ENCODE data around the gene NR2F6.

NR2F6 gene

DNA sequence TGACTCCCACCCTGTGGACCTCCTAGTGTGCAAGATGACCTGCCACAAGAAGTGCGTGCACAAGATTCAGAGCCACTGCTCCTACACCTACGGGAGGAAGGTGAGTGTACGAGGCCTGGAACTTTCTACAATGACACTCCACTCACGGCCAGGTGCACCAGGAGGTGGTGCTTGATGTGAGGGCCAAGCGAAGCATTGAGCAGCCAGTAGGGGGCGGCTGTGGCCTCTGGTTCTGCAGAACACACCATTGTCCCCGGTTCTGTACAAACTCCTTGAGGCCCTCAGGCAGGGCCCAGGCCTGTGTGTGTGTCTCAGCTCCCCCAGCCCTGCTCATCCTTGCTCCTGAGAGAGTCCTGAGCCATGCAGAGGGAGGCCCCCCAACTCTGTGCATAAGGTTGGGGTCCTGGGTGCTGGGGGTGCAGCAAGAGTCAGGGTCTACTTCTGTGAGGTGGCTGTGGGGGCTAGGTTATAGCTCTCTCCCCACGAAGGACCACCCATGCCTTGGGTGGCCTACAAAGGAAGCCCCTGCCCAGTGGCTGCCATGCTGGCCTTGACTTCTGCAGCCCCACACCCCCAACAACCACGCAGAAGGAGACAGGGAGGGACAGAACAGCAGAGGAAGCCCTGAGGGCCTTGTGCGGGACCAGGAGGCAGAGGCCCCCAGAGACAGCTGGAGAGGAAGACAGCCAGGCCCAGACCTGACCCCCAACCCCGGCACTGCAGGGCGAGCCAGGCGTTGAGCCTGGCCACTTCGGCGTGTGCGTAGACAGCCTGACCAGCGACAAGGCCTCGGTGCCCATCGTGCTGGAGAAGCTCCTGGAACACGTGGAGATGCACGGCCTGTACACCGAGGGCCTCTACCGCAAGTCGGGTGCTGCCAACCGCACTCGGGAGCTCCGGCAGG lies 40.2 kb downstream of the NR2F6 start:
- ATAC-seq: peak; percentile 79
- TF ChIP-seq POU6F1 (CRISPR knock-in tag; IDR thresholded peaks at IDR 0.05; ENCODE audit: borderline replicate concordance, low read depth) (no peak), CSRNP3 (CRISPR knock-in tag; IDR thresholded peaks at IDR 0.05) (no peak), ZFP30 (CRISPR knock-in tag; IDR thresholded peaks at IDR 0.05) (no peak), ZFP3 (CRISPR knock-in tag; IDR thresholded peaks at IDR 0.05) (no peak), ISL1 (CRISPR knock-in tag; IDR thresholded peaks at IDR 0.05) (no peak), ESRRG (CRISPR knock-in tag; IDR thresholded peaks at IDR 0.05) (no peak), TCF4 (CRISPR knock-in tag; IDR thresholded peaks at IDR 0.05; ENCODE audit: borderline replicate concordance) (no peak), ZNF70 (CRISPR knock-in tag; IDR thresholded peaks at IDR 0.05) (no peak), OSR1 (CRISPR knock-in tag; IDR thresholded peaks at IDR 0.05) (no peak), PATZ1 (CRISPR knock-in tag; IDR thresholded peaks at IDR 0.05; ENCODE audit: borderline replicate concordance) (no peak), ARNTL (CRISPR knock-in tag; IDR thresholded peaks at IDR 0.05; ENCODE audit: borderline replicate concordance, low read depth) (no peak), ZNF8 (CRISPR knock-in tag; IDR thresholded peaks at IDR 0.05) (no peak), ZC3H10 (CRISPR knock-in tag; IDR thresholded peaks at IDR 0.05) (no peak)
- TF ChIP-seq, protein P1, sequence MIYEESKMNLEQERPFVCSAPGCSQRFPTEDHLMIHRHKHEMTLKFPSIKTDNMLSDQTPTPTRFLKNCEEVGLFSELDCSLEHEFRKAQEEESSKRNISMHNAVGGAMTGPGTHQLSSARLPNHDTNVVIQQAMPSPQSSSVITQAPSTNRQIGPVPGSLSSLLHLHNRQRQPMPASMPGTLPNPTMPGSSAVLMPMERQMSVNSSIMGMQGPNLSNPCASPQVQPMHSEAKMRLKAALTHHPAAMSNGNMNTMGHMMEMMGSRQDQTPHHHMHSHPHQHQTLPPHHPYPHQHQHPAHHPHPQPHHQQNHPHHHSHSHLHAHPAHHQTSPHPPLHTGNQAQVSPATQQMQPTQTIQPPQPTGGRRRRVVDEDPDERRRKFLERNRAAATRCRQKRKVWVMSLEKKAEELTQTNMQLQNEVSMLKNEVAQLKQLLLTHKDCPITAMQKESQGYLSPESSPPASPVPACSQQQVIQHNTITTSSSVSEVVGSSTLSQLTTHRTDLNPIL (CRISPR knock-in tag; IDR thresholded peaks at IDR 0.05; ENCODE audit: low read depth): no peak
- TF ChIP-seq, protein P2, sequence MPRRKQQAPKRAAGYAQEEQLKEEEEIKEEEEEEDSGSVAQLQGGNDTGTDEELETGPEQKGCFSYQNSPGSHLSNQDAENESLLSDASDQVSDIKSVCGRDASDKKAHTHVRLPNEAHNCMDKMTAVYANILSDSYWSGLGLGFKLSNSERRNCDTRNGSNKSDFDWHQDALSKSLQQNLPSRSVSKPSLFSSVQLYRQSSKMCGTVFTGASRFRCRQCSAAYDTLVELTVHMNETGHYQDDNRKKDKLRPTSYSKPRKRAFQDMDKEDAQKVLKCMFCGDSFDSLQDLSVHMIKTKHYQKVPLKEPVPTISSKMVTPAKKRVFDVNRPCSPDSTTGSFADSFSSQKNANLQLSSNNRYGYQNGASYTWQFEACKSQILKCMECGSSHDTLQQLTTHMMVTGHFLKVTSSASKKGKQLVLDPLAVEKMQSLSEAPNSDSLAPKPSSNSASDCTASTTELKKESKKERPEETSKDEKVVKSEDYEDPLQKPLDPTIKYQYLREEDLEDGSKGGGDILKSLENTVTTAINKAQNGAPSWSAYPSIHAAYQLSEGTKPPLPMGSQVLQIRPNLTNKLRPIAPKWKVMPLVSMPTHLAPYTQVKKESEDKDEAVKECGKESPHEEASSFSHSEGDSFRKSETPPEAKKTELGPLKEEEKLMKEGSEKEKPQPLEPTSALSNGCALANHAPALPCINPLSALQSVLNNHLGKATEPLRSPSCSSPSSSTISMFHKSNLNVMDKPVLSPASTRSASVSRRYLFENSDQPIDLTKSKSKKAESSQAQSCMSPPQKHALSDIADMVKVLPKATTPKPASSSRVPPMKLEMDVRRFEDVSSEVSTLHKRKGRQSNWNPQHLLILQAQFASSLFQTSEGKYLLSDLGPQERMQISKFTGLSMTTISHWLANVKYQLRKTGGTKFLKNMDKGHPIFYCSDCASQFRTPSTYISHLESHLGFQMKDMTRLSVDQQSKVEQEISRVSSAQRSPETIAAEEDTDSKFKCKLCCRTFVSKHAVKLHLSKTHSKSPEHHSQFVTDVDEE (CRISPR knock-in tag; IDR thresholded peaks at IDR 0.05): no peak

DNA sequence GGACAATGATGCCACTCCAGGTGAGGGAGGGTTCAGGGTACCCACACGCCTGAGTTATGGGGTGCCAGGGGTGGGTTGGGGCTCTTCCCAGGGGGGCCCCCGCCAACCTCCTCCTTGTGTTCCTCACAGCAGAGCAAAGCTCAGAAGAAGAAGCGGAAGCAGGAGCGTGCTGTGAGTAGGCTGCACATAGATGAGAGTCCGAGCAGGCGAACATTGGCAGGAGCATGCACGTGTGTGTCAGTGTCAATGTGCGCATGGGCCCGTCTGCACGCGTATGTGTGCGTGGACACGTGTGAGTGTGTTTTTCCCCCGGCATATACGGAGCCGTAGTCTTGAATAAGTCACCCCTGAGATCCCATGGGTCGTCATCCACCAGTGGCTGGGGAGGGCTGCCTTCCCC lies 43.0 kb downstream of the NR2F6 start:
- no peak for ATAC-seq
- TF ChIP-seq OSR1 (CRISPR knock-in tag; IDR thresholded peaks at IDR 0.05) (no peak), TOX (CRISPR knock-in tag; IDR thresholded peaks at IDR 0.05; ENCODE audit: borderline replicate concordance) (no peak)

GRCh38 chr19:17202249-17202648 lies 43.5 kb downstream of the NR2F6 start:
- no peak for ATAC-seq
- no peak for TF ChIP-seq PPARA (CRISPR knock-in tag; IDR thresholded peaks at IDR 0.05; ENCODE audit: borderline replicate concordance)
- TF ChIP-seq ZFP30 (CRISPR knock-in tag; IDR thresholded peaks at IDR 0.05): no peak
- no peak for TF ChIP-seq RARB (CRISPR knock-in tag; IDR thresholded peaks at IDR 0.05)
- TF ChIP-seq, protein P2 (CRISPR knock-in tag; IDR thresholded peaks at IDR 0.05): no peak
- no peak for TF ChIP-seq OSR1 (CRISPR knock-in tag; IDR thresholded peaks at IDR 0.05)
- TF ChIP-seq TCF4 (CRISPR knock-in tag; IDR thresholded peaks at IDR 0.05; ENCODE audit: borderline replicate concordance): no peak
- TF ChIP-seq ISL1 (CRISPR knock-in tag; IDR thresholded peaks at IDR 0.05): no peak
- no peak for TF ChIP-seq SNAI2 (CRISPR knock-in tag; IDR thresholded peaks at IDR 0.05)
- no peak for TF ChIP-seq CSDC2 (CRISPR knock-in tag; IDR thresholded peaks at IDR 0.05)
- no peak for TF ChIP-seq TOX (CRISPR knock-in tag; IDR thresholded peaks at IDR 0.05; ENCODE audit: borderline replicate concordance)
- TF ChIP-seq ZC3H10 (CRISPR knock-in tag; IDR thresholded peaks at IDR 0.05): no peak
- no peak for TF ChIP-seq BACH2 (CRISPR knock-in tag; IDR thresholded peaks at IDR 0.05; ENCODE audit: borderline replicate concordance)
- no peak for TF ChIP-seq CSRNP3 (CRISPR knock-in tag; IDR thresholded peaks at IDR 0.05)
- TF ChIP-seq ZNF565 (CRISPR knock-in tag; conservative IDR thresholded peaks at IDR 0.05; ENCODE audit: low read depth): no peak
- no peak for TF ChIP-seq GLIS3 (CRISPR knock-in tag; IDR thresholded peaks at IDR 0.05)
